ENCODE data around the gene RUFY2.
"Not testable (repeated sequence)": the region's sequence is repeated elsewhere in the genome, so short reads cannot be mapped to it uniquely, and the experiment has no call there.

The RUFY2 gene

GRCh38 chr10:68332259-68333057 is 74.6 kb downstream of the RUFY2 start, which contains the start of gene PBLD:
Gene PBLD, minus strand, starts transcription at chr10:68332928. Its CDS starts 26,084 bp downstream, at chr10:68306844.
- Histone ChIP-seq H3K36me3 (ENCODE audit: control insufficient read depth, insufficient read depth, low read length) (no peaks in the 10 kb centered on the region), H3K9ac (ENCODE audit: low read length) (peak within 1 kb of the TSS; percentile 96), H3K4me3 (ENCODE audit: low read length) (peak within 1 kb of the TSS; percentile 81), H3K9me3 (ENCODE audit: control insufficient read depth, low read length) (no peaks in the 10 kb centered on the region), H3K4me1 (ENCODE audit: control insufficient read depth, insufficient read depth, low read length) (peaks cover 26% of the 10 kb centered on the region), H3K27me3 (ENCODE audit: control insufficient read depth, insufficient read depth, low read length) (no peaks in the 10 kb centered on the region)

DNA sequence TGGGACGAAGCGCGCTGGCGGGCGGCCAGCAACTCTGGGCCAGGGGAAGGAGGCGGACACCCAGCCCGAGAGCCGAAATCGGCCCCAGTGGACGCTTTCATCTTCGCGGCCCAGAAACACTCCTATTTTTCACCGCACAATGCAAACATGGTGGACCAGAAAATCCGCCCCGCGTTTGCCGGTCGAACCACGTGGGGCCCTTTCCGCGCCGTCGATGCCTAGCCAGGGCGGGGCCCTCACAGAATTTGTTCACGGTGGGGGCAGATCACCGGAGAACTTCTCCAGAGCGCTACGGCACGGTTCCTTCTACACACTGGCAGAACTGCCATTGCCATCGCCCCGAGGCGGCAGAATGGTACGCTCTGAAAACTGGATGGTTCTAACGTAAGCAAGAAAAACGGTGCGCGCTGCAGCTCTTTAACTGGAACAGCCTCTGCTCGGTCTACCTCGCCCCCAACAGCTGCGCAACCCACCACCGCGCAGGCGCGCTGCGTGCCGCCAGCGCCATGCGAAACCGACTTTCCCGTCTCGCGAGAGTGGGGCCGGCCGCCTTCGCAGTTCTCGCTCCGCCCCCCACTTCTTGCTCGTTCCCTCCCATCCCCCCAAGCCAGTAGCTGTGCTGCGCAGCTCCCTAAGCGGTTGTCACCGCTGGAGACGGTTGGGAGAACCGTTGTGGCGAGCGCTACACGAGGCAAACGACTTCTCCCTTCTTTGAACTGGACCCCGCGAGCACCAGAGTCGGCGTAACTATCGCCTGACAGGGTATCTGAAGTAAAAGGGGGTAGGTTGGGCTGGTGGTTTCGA is 75.4 kb downstream of the RUFY2 start, which contains the start of gene HNRNPH3:
TSS of gene HNRNPH3 (plus strand) at position 610 of the 804 bp plus-strand sequence. CDS start 5,158 bp downstream, outside the sequence.
- Histone ChIP-seq H3K9ac (ENCODE audit: low read length) (peak within 1 kb of the TSS; percentile 96), H3K4me3 (ENCODE audit: low read length) (peak within 1 kb of the TSS; percentile 81), H3K9me3 (ENCODE audit: control insufficient read depth, low read length) (no peaks in the 10 kb centered on the region), H3K27me3 (ENCODE audit: control insufficient read depth, insufficient read depth, low read length) (no peaks in the 10 kb centered on the region), H3K36me3 (ENCODE audit: control insufficient read depth, insufficient read depth, low read length) (no peaks in the 10 kb centered on the region), H3K4me1 (ENCODE audit: control insufficient read depth, insufficient read depth, low read length) (peaks cover 24% of the 10 kb centered on the region)

GRCh38 chr10:68330852-68331454 is 76.1 kb downstream of the RUFY2 start:
- Histone ChIP-seq H3K4me1 (ENCODE audit: control insufficient read depth, insufficient read depth, low read length) (peaks cover 24% of the 10 kb centered on the region), H3K4me3 (ENCODE audit: low read length) (peak overlapping the region; percentile 81), H3K36me3 (ENCODE audit: control insufficient read depth, insufficient read depth, low read length) (no peaks in the 10 kb centered on the region), H3K27me3 (ENCODE audit: control insufficient read depth, insufficient read depth, low read length) (no peaks in the 10 kb centered on the region), H3K9me3 (ENCODE audit: control insufficient read depth, low read length) (no peaks in the 10 kb centered on the region), H3K9ac (ENCODE audit: low read length) (peak overlapping the region; percentile 96)

DNA sequence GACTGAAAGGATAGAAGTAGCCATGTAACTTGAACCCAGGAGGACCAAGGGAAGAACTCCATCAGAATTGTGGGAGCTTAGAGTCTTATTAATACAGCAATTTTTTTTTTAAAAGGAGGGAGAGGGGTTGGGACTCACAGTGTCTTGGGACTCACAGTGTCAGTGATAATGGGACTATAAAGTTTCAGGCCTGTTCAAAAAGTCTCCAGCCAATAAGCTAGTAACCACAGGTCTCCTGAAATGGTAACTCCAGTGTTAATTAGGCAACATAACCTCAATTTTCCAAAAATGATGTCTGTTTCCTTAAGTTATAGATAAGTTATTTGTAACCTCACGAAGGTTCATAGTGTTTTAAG is 77.6 kb downstream of the RUFY2 start:
- Histone ChIP-seq H3K4me1 (ENCODE audit: control insufficient read depth, insufficient read depth, low read length) (peaks cover 24% of the 10 kb centered on the region), H3K27me3 (ENCODE audit: control insufficient read depth, insufficient read depth, low read length) (no peaks in the 10 kb centered on the region), H3K9ac (ENCODE audit: low read length) (no peak overlapping the region), H3K36me3 (ENCODE audit: control insufficient read depth, insufficient read depth, low read length) (no peaks in the 10 kb centered on the region), H3K4me3 (ENCODE audit: low read length) (no peak overlapping the region), H3K9me3 (ENCODE audit: control insufficient read depth, low read length) (no peaks in the 10 kb centered on the region)

GRCh38 chr10:68327889-68328786 is 78.9 kb downstream of the RUFY2 start:
- Histone ChIP-seq H3K4me1 (ENCODE audit: control insufficient read depth, insufficient read depth, low read length) (peaks cover 24% of the 10 kb centered on the region), H3K9me3 (ENCODE audit: control insufficient read depth, low read length) (no peaks in the 10 kb centered on the region), H3K36me3 (ENCODE audit: control insufficient read depth, insufficient read depth, low read length) (no peaks in the 10 kb centered on the region), H3K4me3 (ENCODE audit: low read length) (no peak overlapping the region), H3K27me3 (ENCODE audit: control insufficient read depth, insufficient read depth, low read length) (no peaks in the 10 kb centered on the region), H3K9ac (ENCODE audit: low read length) (peak overlapping the region; percentile 33)

DNA sequence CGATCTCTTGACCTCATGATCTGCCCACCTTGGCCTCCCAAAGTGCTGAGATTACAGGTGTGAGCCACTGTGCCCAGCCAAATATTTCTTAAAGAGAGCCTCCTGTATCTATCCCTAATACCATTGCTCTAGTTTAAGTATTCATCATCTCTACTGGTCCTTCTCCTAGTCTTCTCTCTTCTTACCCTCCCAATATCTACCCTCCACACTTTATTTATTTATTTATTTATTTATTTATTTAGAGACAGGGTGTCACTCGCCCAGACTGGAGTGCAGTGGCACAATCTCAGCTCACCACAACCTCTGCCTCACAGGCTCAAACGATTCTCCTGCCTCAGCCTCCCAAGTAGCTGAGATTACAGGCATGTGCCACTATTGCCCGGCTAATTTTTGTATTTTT is 82.7 kb downstream of the RUFY2 start:
- H3K4me1 ChIP-seq (ENCODE audit: control insufficient read depth, insufficient read depth, low read length) = peaks cover 13% of the 10 kb centered on the region

GRCh38 chr10:68318331-68319059 is 88.6 kb downstream of the RUFY2 start:
- no peaks in the 10 kb centered on the region for H3K9me3 ChIP-seq (ENCODE audit: control insufficient read depth, low read length)
- no peaks in the 10 kb centered on the region for H3K27me3 ChIP-seq (ENCODE audit: control insufficient read depth, insufficient read depth, low read length)
- no peaks in the 10 kb centered on the region for H3K36me3 ChIP-seq (ENCODE audit: control insufficient read depth, insufficient read depth, low read length)
- H3K4me3 ChIP-seq (ENCODE audit: low read length) = no peak overlapping the region
- H3K9ac ChIP-seq (ENCODE audit: low read length) = no peak overlapping the region
- H3K4me1 ChIP-seq (ENCODE audit: control insufficient read depth, insufficient read depth, low read length) = peaks cover 9% of the 10 kb centered on the region

More for the DNA sequence above, 82.7 kb downstream of the RUFY2 start:
- H3K9ac ChIP-seq (ENCODE audit: low read length); H3K9me3 ChIP-seq (ENCODE audit: control insufficient read depth, low read length); H3K36me3 ChIP-seq (ENCODE audit: control insufficient read depth, insufficient read depth, low read length); H3K4me3 ChIP-seq (ENCODE audit: low read length); H3K27me3 ChIP-seq (ENCODE audit: control insufficient read depth, insufficient read depth, low read length): not testable (repeated sequence)

- Histone ChIP-seq H3K9ac (ENCODE audit: low read length) (no peak overlapping the region), H3K9me3 (ENCODE audit: control insufficient read depth, low read length) (no peaks in the 10 kb centered on the region), H3K4me3 (ENCODE audit: low read length) (no peak overlapping the region), H3K27me3 (ENCODE audit: control insufficient read depth, insufficient read depth, low read length) (no peaks in the 10 kb centered on the region), H3K4me1 (ENCODE audit: control insufficient read depth, insufficient read depth, low read length) (peaks cover 9% of the 10 kb centered on the region), H3K36me3 (ENCODE audit: control insufficient read depth, insufficient read depth, low read length) (no peaks in the 10 kb centered on the region)
Measured at GRCh38 chr10:68315582-68315981, 91.5 kb downstream of the RUFY2 start.

DNA sequence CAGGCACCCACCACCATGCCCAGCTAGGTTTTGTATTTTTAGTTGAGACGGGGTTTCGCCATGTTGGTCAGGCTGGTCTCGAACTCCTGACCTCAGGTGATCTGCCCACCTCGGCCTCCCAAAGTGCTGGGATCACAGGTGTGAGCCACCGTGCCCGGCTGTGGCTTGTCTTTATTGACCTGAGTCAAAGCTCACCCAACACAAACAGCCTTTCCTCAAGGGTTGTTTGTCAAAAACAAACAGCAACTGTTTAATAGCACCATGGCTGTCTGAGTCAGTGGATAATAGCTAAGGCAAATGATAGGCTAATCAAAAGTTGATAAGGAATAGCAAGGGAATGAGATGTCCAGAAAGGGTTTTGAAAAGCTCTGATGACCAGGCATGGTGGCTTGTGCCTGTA is 92.1 kb downstream of the RUFY2 start:
- H3K4me3 ChIP-seq (ENCODE audit: low read length); H3K9me3 ChIP-seq (ENCODE audit: control insufficient read depth, low read length); H3K9ac ChIP-seq (ENCODE audit: low read length); H3K27me3 ChIP-seq (ENCODE audit: control insufficient read depth, insufficient read depth, low read length); H3K36me3 ChIP-seq (ENCODE audit: control insufficient read depth, insufficient read depth, low read length); H3K4me1 ChIP-seq (ENCODE audit: control insufficient read depth, insufficient read depth, low read length): not testable (repeated sequence)

DNA sequence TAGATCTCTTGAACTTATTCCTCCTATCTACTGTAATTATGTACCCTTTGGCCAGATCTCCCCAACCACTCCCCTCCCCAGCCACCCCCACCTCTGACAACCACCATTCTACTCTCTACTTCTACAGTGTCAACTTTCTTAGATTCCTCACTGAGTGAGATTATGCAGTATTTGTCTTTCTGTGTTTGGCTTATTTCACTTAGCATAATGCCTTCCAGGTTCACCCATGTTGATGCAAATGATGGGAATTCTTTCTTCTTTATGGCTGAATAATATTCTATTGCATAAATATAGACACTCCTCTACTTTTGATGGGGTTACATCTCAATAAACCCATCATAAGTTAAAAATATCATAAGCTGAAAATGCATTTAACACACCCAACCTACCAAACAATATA is 96.5 kb downstream of the RUFY2 start:
- H3K4me1 ChIP-seq (ENCODE audit: control insufficient read depth, insufficient read depth, low read length) = peaks cover 1% of the 10 kb centered on the region
- no peak overlapping the region for H3K9ac ChIP-seq (ENCODE audit: low read length)
- H3K36me3 ChIP-seq (ENCODE audit: control insufficient read depth, insufficient read depth, low read length) = no peaks in the 10 kb centered on the region
- H3K9me3 ChIP-seq (ENCODE audit: control insufficient read depth, low read length) = no peaks in the 10 kb centered on the region
- H3K4me3 ChIP-seq (ENCODE audit: low read length) = no peak overlapping the region
- H3K27me3 ChIP-seq (ENCODE audit: control insufficient read depth, insufficient read depth, low read length) = no peaks in the 10 kb centered on the region

GRCh38 chr10:68305854-68306253 is 101.2 kb downstream of the RUFY2 start:
- Histone ChIP-seq H3K4me3 (ENCODE audit: low read length) (peak overlapping the region; percentile 28), H3K36me3 (ENCODE audit: control insufficient read depth, insufficient read depth, low read length) (no peaks in the 10 kb centered on the region), H3K4me1 (ENCODE audit: control insufficient read depth, insufficient read depth, low read length) (peaks cover 29% of the 10 kb centered on the region), H3K9me3 (ENCODE audit: control insufficient read depth, low read length) (no peaks in the 10 kb centered on the region), H3K27me3 (ENCODE audit: control insufficient read depth, insufficient read depth, low read length) (no peaks in the 10 kb centered on the region), H3K9ac (ENCODE audit: low read length) (no peak overlapping the region)
